Islet of Langerhans (tissue), 1 donor: ENCODE measurements around the gene TUBB4B.

Experiments used
- FAIRE-seq: peaks from one replicate; lab custom pipeline; 2011; peaks lifted over from hg19 to GRCh38; lab: Jason Lieb, UNC

TUBB4B gene

GRCh38 chr9:137213160-137214060, 27.7 kb upstream of the TUBB4B start:
- no peak for FAIRE-seq

GRCh38 chr9:137214620-137215019, 26.5 kb upstream of the TUBB4B start:
- FAIRE-seq: no peak

GRCh38 chr9:137215196-137215986, 25.7 kb upstream of the TUBB4B start:
- FAIRE-seq: no peak

GRCh38 chr9:137216188-137216965, 24.7 kb upstream of the TUBB4B start:
- FAIRE-seq: no peak

- no peak for FAIRE-seq
Observed at GRCh38 chr9:137217276-137218211, 23.5 kb upstream of the TUBB4B start.

- no peak for FAIRE-seq
Observed at GRCh38 chr9:137218212-137218753, 22.8 kb upstream of the TUBB4B start.

GRCh38 chr9:137218754-137219271, 22.3 kb upstream of the TUBB4B start:
- no peak for FAIRE-seq

- no peak for FAIRE-seq
Observed at GRCh38 chr9:137219757-137220316, 21.2 kb upstream of the TUBB4B start.

- no peak for FAIRE-seq
Observed at GRCh38 chr9:137220317-137221094, 20.6 kb upstream of the TUBB4B start.

GRCh38 chr9:137221095-137221505, 20.0 kb upstream of the TUBB4B start:
- no peak for FAIRE-seq

- FAIRE-seq: no peak
Observed at GRCh38 chr9:137221506-137222111, 19.5 kb upstream of the TUBB4B start.

- no peak for FAIRE-seq
Observed at GRCh38 chr9:137222190-137223077, 18.7 kb upstream of the TUBB4B start, which contains the start of gene RNF208. Gene RNF208 (minus strand): TSS chr9:137222240. CDS start chr9:137221212, 1,028 bp downstream.

GRCh38 chr9:137223078-137223970, 17.8 kb upstream of the TUBB4B start:
- FAIRE-seq: peak; percentile 27

- FAIRE-seq: no peak
Observed at GRCh38 chr9:137224830-137225694, 16.0 kb upstream of the TUBB4B start, which contains the start of gene CYSRT1. Gene CYSRT1 (plus strand): TSS chr9:137225174. CDS start chr9:137225622, 448 bp downstream.

- FAIRE-seq: no peak
Observed at GRCh38 chr9:137225699-137226331, 15.3 kb upstream of the TUBB4B start.
